ENCODE data around the gene ADAM29.
A peak's percentile ranks its signal among the peaks of the same experiment; 100 is the strongest.
"Not testable (repeated sequence)": the region's sequence is repeated elsewhere in the genome, so short reads cannot be mapped to it uniquely, and the experiment has no call there.

Gene ADAM29

GRCh38 chr4:174918058-174918457 lies at the start of gene ADAM29:
Gene ADAM29, plus strand, starts transcription at chr4:174918358. Its CDS starts 57,168 bp downstream, at chr4:174975526.
- no peak for DNase-seq
- in situ Hi-C loops (cut with MboI; ENCODE audit: low pct_unique_long_range_greater_than_20kb, low sequenced_read_pairs): no loop called here

DNA sequence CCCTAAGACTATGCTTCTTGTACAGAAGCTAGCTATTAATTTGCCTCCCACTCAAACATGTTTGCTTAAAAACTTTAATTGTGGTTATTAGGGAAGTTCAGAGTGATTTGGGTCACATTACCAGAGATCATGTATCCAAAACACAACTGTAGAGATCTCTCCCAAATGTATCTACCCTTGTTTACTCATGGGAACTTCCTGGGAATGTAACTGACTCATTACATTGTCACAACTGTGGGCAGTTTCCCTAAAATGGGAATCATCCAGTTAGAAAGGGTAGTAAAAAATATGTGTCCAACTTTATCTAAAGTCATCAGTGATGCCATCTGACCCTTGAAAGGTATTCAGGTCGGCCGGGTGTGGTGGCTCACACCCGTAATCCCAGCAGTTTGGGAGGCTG lies 48.8 kb upstream of the ADAM29 start:
- in situ Hi-C loops (cut with MboI; ENCODE audit: low pct_unique_long_range_greater_than_20kb, low sequenced_read_pairs): no loop called here
- no peak for DNase-seq

DNA sequence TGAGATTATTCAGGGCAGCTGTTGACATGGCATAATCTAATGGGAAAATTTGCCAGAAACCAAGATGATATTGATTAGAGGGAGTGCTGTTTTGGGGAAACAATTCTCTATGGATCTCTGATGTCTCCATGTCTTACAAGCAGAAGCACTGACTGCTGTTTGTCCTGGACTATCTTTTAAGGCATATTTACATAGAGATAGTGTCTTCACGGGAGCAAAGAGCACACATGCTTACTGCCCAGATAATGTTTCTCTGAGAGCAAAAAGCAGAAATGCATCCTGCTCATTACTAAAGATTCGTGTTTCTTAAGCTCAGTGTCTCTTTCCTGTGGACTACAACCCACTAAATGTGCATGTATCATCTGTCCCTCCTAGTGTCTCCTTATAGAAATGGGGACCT lies 47.8 kb upstream of the ADAM29 start:
- no peak for DNase-seq
- in situ Hi-C loops (cut with MboI; ENCODE audit: low pct_unique_long_range_greater_than_20kb, low sequenced_read_pairs): no loop called here

GRCh38 chr4:174871407-174871806 lies 46.8 kb upstream of the ADAM29 start:
- no peak for DNase-seq
- in situ Hi-C loops (cut with MboI; ENCODE audit: low pct_unique_long_range_greater_than_20kb, low sequenced_read_pairs): no loop called here

DNA sequence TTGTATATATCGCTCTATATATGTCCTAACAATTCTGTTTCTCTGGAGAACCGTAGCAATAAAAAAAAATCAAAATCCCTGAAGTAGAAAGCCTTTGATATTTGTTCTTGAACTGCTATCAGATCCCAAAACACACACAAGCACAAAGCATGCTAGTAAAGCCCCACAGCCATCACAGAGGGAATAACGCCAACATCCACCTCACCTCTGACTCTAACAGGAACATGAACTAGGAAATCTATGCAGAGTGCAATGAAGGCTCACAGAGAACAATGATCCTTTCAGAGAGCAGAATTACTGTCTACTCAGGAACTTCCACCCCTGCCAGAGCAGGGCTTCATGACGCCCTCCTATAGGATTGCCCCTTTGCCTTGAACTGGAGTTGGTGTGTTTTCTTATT lies 45.0 kb upstream of the ADAM29 start:
- in situ Hi-C loops (cut with MboI; ENCODE audit: low pct_unique_long_range_greater_than_20kb, low sequenced_read_pairs); DNase-seq: not testable (repeated sequence)

DNA sequence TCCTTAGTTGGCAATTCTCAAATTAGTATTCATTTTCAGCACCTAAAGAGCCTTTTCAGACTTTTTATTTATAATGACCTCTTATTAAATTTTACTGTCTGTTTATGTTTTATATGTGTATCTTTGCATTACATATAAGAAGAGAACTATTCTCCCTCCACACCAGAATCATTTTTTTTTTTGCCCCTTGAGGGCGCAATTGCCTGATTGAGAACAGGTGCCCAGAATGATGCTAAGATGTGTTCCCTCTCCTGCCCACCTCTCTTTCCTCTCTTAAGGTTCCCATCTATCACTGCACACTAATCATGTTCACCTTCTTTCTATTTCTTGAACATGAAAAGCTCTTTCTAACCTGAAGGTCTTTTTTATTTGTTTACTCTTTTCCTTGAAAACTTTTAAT lies 44.2 kb upstream of the ADAM29 start:
- in situ Hi-C loops (cut with MboI; ENCODE audit: low pct_unique_long_range_greater_than_20kb, low sequenced_read_pairs): no loop called here
- DNase-seq: peak; percentile 18

- in situ Hi-C loops (cut with MboI; ENCODE audit: low pct_unique_long_range_greater_than_20kb, low sequenced_read_pairs): no loop called here
These were observed 43.3 kb upstream of the ADAM29 start for GRCh38 chr4:174874898-174875297.

DNA sequence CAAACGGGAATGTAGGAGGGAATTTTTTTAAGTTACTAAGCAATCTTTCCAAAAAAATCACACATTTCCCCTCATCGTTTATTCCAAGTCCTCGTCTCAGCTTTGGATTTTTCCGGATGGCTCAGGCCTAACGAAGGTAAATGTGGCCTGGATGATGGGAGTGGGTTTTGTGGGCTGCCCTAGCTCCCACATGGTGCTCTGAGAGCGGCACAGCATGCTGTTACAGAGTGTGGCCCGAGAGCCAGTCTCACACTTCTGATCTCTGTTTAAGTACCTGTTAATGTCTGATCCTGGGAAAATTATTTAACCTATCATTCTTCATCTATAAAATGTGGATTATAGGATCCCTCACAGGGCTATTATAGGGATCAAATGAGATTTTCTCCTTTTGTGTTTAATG lies 38.2 kb upstream of the ADAM29 start:
- in situ Hi-C loops (cut with MboI; ENCODE audit: low pct_unique_long_range_greater_than_20kb, low sequenced_read_pairs): no loop called here

More at GRCh38 chr4:174874898-174875297, 43.3 kb upstream of the ADAM29 start:
- DNase-seq: no peak

GRCh38 chr4:174882317-174882992 lies 35.7 kb upstream of the ADAM29 start:
- in situ Hi-C loops (cut with MboI; ENCODE audit: low pct_unique_long_range_greater_than_20kb, low sequenced_read_pairs): no loop called here
- DNase-seq: no peak

More for the DNA sequence above, 38.2 kb upstream of the ADAM29 start:
- no peak for DNase-seq

- in situ Hi-C loops (cut with MboI; ENCODE audit: low pct_unique_long_range_greater_than_20kb, low sequenced_read_pairs): no loop called here
- DNase-seq: no peak
These were observed 10.7 kb upstream of the ADAM29 start for GRCh38 chr4:174907508-174907907.

DNA sequence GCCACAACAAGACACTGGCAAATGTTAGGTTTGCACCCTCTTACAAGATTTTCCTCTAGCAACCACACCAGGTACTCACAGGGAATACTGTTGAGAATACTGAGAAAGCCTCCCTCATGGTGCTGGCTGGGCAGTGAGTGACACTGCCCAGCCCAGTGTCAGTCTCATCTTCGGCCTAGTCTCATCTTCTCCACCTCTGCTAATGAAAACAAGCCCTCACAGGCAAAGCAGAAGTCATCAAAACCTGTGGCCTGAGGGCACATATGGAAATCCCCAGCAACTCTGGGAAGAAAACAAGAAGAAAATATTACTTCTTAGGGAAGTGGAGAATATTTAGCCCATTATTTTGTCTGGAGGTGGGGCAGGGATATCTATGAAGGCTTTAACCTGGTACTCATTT lies 7.9 kb upstream of the ADAM29 start:
- no peak for DNase-seq
- in situ Hi-C loops (cut with MboI; ENCODE audit: low pct_unique_long_range_greater_than_20kb, low sequenced_read_pairs): no loop called here

GRCh38 chr4:174912919-174913543 lies 5.1 kb upstream of the ADAM29 start:
- in situ Hi-C loops (cut with MboI; ENCODE audit: low pct_unique_long_range_greater_than_20kb, low sequenced_read_pairs): no loop called here
- no peak for DNase-seq

DNA sequence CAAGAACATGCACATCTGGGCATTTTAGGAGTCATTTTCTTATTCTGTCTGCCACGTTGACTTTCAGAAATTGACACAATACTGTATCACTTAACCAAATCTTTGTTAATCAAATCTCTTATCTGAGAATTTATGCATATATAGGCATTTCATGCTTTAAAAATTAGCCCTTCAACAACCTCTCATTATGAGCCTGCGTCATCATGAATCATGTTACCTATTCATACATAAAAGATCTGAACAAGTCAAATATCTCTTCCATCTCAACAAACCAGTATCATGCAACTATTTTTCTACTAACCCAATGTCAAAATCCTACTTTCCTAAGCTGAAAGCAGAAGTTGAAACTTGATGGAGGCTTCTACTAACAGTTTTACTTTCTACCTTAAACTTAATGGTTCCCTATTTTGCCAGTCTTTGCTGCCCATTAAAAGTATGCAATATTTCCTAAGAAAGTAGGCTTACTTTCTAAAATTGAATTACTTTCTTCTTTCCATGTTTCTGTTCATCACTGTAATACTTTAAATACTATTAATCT lies 1.8 kb downstream of the ADAM29 start:
- in situ Hi-C loops (cut with MboI; ENCODE audit: low pct_unique_long_range_greater_than_20kb, low sequenced_read_pairs): no loop called here

GRCh38 chr4:174926958-174927357 lies 8.8 kb downstream of the ADAM29 start:
- DNase-seq: no peak
- in situ Hi-C loops (cut with MboI; ENCODE audit: low pct_unique_long_range_greater_than_20kb, low sequenced_read_pairs): no loop called here

More for the DNA sequence above, 1.8 kb downstream of the ADAM29 start:
- DNase-seq: no peak

GRCh38 chr4:174928174-174928573 lies 10.0 kb downstream of the ADAM29 start:
- in situ Hi-C loops (cut with MboI; ENCODE audit: low pct_unique_long_range_greater_than_20kb, low sequenced_read_pairs): no loop called here
- DNase-seq: no peak

DNA sequence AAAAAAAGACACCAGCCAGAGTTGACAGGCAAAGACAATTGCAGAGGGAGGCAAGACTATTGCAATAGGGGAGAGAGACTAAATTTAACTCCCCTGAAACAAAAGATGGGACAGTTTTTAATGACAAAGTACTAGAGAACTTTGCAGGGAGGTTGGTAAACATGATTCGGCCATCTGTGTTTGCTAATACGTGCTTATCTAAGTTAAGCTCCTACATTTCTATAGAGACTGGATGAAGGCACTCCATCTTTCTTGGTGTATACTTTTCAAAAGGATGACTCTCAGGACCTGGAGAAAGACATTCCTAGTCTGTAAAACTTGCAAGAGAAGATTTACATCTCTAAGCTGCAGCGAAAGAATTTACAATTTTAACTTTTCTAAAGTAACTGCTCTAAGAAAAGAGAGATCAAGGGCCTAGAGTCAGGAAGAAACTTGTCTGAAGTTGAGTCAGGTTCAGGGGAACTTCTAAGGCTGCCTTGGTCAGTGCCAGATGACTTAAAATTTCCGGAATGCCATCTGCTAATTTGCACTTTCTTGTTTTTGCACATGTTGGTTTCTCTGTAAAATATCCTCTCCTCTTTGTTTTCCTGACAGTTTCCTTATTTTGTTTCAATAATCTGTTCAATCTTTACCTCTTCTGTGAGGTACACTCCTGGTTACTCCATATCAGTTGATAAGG lies 10.6 kb downstream of the ADAM29 start:
- in situ Hi-C loops (cut with MboI; ENCODE audit: low pct_unique_long_range_greater_than_20kb, low sequenced_read_pairs): no loop called here
- no peak for DNase-seq

DNA sequence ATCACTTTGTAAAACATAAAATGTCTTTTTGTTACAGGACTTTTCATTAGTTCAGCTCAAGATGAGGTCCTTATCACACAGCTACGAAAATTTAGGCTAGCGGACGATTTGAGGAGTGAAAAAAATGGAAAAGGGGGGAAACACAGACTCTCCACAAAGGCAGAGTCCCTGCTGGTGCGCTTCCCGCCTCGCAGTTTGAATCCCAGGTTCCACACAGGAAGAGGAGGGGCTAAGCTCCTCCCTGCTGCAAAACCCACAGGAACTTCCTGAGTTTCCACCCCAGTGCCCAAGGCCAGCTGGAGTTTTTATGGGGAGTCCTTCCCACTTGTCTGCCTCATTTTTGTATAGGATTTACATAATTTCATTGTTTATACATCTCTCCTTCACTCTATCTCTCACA lies 11.2 kb downstream of the ADAM29 start:
- DNase-seq: peak; percentile 20
- in situ Hi-C loops (cut with MboI; ENCODE audit: low pct_unique_long_range_greater_than_20kb, low sequenced_read_pairs): no loop called here

- DNase-seq: no peak
- in situ Hi-C loops (cut with MboI; ENCODE audit: low pct_unique_long_range_greater_than_20kb, low sequenced_read_pairs): no loop called here
These were observed 12.7 kb downstream of the ADAM29 start for GRCh38 chr4:174930895-174931294.

DNA sequence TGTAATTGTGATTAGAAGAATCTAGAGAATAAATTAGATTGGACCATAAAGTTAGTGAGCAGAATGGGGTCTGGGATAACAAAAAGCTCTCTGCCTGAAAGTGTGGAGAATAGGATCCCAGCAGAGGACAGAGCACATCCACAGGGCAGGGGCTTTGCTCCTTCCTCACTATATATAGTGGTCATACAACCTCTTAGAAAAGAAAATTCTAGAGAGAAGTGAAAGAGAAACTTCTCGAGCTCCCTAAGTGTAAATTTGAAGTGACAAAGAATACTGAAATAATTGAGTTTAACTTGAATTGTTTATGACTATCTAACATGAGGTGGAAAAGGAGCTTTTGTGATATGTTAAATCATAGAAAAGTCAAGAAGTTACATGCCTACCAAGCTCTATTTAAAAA lies 14.9 kb downstream of the ADAM29 start:
- no peak for DNase-seq
- in situ Hi-C loops (cut with MboI; ENCODE audit: low pct_unique_long_range_greater_than_20kb, low sequenced_read_pairs): no loop called here

DNA sequence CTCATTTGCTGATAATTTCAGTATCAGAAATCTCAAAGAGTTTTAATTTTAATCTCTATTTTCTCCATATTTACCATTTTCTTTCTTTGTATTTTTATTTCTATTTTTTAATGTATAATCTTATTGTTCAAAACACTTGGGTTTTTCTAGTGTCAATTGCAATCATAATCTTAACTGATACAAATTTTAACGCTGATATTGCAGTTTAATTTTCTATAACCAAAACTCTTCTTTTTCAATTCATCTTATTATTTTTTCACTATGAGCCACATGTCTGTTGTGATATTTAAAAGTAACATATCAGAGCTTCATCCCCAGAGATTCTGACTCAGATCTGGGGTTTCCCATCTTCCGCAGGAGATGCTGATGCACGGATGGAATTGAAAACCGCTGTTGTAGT lies 16.2 kb downstream of the ADAM29 start:
- no peak for DNase-seq
- in situ Hi-C loops (cut with MboI; ENCODE audit: low pct_unique_long_range_greater_than_20kb, low sequenced_read_pairs): no loop called here

All from KBM-7 (cell line).